Breast epithelium (tissue), 3 donors: ENCODE data around the gene FAF1.

Experiments
- POLR2A ChIP-seq: fragments of 450-650 bp; IDR thresholded peaks from one replicate; pipeline ENCODE4 v1.6.1; 2016; ENCODE audit warnings: antibody characterized with exemption, mild to moderate bottlenecking, moderate library complexity
- TF ChIP-seq, protein P1 (sequence below), 3 donors: fragments of 450-650 bp; IDR thresholded peaks; one replicate each; pipeline ENCODE4 v1.5.1; 2016 to 2017; ENCODE audit warnings: antibody characterized with exemption in 3 of 3, mild to moderate bottlenecking in 3 of 3, moderate library complexity in 3 of 3

DNA sequence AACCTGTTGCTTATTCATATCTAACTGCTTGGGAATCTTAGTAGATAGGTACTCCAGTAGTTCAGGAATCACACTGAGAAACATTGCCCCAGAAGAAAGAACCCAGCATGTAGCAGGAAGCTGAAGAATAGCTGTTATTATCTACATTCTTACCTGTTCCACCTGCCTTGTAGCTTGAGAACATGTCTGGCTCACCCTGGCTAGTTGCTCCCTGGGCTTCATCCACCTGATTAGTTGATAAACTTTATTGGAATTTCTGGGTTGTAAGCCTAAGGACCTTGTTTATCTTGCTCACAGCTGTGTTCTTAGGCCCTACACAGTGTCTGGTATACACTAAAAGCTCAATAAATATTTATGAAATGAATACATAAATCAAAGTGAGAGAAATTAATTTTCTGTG is 430.6 kb downstream of the FAF1 start:
- TF ChIP-seq POLR2A, result no peak
- TF ChIP-seq, protein P1, sequence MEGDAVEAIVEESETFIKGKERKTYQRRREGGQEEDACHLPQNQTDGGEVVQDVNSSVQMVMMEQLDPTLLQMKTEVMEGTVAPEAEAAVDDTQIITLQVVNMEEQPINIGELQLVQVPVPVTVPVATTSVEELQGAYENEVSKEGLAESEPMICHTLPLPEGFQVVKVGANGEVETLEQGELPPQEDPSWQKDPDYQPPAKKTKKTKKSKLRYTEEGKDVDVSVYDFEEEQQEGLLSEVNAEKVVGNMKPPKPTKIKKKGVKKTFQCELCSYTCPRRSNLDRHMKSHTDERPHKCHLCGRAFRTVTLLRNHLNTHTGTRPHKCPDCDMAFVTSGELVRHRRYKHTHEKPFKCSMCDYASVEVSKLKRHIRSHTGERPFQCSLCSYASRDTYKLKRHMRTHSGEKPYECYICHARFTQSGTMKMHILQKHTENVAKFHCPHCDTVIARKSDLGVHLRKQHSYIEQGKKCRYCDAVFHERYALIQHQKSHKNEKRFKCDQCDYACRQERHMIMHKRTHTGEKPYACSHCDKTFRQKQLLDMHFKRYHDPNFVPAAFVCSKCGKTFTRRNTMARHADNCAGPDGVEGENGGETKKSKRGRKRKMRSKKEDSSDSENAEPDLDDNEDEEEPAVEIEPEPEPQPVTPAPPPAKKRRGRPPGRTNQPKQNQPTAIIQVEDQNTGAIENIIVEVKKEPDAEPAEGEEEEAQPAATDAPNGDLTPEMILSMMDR (IDR thresholded peaks at IDR 0.05), result no peak
